Upper lobe of left lung (tissue), 4 donors: ENCODE results near the gene GPC4.

ENCODE experiments used
- EP300 ChIP-seq, 4 donors: sonication (generic); formaldehyde crosslinking; IDR thresholded peaks; one replicate each; pipeline ENCODE4 v1.5.1; 2017; ENCODE audit warnings: antibody characterized with exemption in 4 of 4, control low read depth in 2 of 4
- POLR2A ChIP-seq, 4 donors: fragments of 450-650 bp; IDR thresholded peaks; one replicate each; pipeline ENCODE4 v1.5.1; 2016 to 2017; ENCODE audit warnings: antibody characterized with exemption in 4 of 4, mild to moderate bottlenecking in 2 of 4
- POLR2AphosphoS5 ChIP-seq, 2 donors: sonication (generic); formaldehyde crosslinking; IDR thresholded peaks; one replicate each; pipeline ENCODE4 v1.5.1; 2017; ENCODE audit warnings: antibody characterized with exemption in 2 of 2
- TF ChIP-seq, protein P1 (sequence below), 6 experiments: fragments of 450-650 bp in 4 of 6; fragments of 200-600 bp in 2 of 6; sonication (generic) in 2 of 6; IDR thresholded peaks; one replicate each; pipeline ENCODE4 v1.5.1; 2016 to 2019; ENCODE audit warnings: antibody characterized with exemption in 6 of 6

DNA sequence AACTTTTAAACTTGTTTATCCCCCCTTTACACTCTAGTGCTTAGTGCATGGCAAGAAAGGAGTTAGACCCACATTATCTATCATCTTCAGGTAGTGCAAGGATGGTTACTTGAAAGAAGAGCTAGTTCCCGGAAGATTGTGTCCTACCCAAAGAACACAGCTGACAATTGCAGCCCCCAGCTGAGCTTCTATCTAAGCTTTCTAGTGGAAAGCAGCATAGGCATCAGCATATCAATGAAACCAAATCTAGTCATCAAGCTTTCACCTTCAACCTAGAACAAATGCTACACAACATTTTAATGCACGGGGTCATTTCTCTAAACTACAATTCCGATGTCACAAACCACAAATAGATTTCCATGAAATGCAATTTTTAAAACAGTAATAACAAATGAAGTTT lies 108.2 kb downstream of the GPC4 start:
- TF ChIP-seq, protein P1, sequence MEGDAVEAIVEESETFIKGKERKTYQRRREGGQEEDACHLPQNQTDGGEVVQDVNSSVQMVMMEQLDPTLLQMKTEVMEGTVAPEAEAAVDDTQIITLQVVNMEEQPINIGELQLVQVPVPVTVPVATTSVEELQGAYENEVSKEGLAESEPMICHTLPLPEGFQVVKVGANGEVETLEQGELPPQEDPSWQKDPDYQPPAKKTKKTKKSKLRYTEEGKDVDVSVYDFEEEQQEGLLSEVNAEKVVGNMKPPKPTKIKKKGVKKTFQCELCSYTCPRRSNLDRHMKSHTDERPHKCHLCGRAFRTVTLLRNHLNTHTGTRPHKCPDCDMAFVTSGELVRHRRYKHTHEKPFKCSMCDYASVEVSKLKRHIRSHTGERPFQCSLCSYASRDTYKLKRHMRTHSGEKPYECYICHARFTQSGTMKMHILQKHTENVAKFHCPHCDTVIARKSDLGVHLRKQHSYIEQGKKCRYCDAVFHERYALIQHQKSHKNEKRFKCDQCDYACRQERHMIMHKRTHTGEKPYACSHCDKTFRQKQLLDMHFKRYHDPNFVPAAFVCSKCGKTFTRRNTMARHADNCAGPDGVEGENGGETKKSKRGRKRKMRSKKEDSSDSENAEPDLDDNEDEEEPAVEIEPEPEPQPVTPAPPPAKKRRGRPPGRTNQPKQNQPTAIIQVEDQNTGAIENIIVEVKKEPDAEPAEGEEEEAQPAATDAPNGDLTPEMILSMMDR (IDR thresholded peaks at IDR 0.05), result no peak
- TF ChIP-seq EP300 (IDR thresholded peaks at IDR 0.05), result no peak
- TF ChIP-seq POLR2A (IDR thresholded peaks at IDR 0.05), result no peak
- no peak for TF ChIP-seq POLR2AphosphoS5 (IDR thresholded peaks at IDR 0.05)
